SW 1271 (cell line): ENCODE measurements around the gene UNC93B1.
A peak's percentile ranks its signal among the peaks of the same experiment; 100 is the strongest.
"Not testable (repeated sequence)": the region's sequence is repeated elsewhere in the genome, so short reads cannot be mapped to it uniquely, and the experiment has no call there.

Source experiments
- DNase-seq, 2 experiments: peaks; one replicate each; lab custom pipeline; 2025; lab: John Stamatoyannopoulos, UW

Gene UNC93B1

GRCh38 chr11:67991347-67992121, 12.4 kb downstream of the UNC93B1 start:
- not testable (repeated sequence) for DNase-seq

GRCh38 chr11:67990546-67991346, 13.2 kb downstream of the UNC93B1 start:
- not testable (repeated sequence) for DNase-seq

GRCh38 chr11:67985302-67985701, 18.6 kb downstream of the UNC93B1 start:
- DNase-seq = not testable (repeated sequence)

GRCh38 chr11:67983951-67984350, 19.9 kb downstream of the UNC93B1 start:
- DNase-seq = no peak

GRCh38 chr11:67982255-67982857, 21.5 kb downstream of the UNC93B1 start:
- DNase-seq = not testable (repeated sequence)

- not testable (repeated sequence) for DNase-seq
These were observed 22.7 kb downstream of the UNC93B1 start for GRCh38 chr11:67981226-67981625.

- not testable (repeated sequence) for DNase-seq
These were observed 25.0 kb downstream of the UNC93B1 start for GRCh38 chr11:67978766-67979418.

GRCh38 chr11:67974746-67975145, 29.2 kb downstream of the UNC93B1 start:
- DNase-seq = not testable (repeated sequence)

- not testable (repeated sequence) for DNase-seq
These were observed 38.0 kb downstream of the UNC93B1 start for GRCh38 chr11:67965830-67966348.

- not testable (repeated sequence) for DNase-seq
These were observed 39.2 kb downstream of the UNC93B1 start for GRCh38 chr11:67964746-67965145.

- not testable (repeated sequence) for DNase-seq
These were observed 40.0 kb downstream of the UNC93B1 start for GRCh38 chr11:67963879-67964278.

- not testable (repeated sequence) for DNase-seq
These were observed 40.7 kb downstream of the UNC93B1 start for GRCh38 chr11:67963217-67963616.

- not testable (repeated sequence) for DNase-seq
These were observed 47.7 kb downstream of the UNC93B1 start for GRCh38 chr11:67956236-67956635.

- DNase-seq = peak in 1 of 2 experiments; percentile 48
These were observed 48.4 kb downstream of the UNC93B1 start for GRCh38 chr11:67955461-67956007.

- DNase-seq = not testable (repeated sequence)
These were observed 48.9 kb downstream of the UNC93B1 start for GRCh38 chr11:67954971-67955370.

- DNase-seq = not testable (repeated sequence)
These were observed 49.6 kb downstream of the UNC93B1 start for GRCh38 chr11:67954251-67954650.

- DNase-seq = not testable (repeated sequence)
These were observed 53.2 kb downstream of the UNC93B1 start for GRCh38 chr11:67950705-67951104.

GRCh38 chr11:67947785-67948184, 56.1 kb downstream of the UNC93B1 start:
- not testable (repeated sequence) for DNase-seq

GRCh38 chr11:67946403-67946802, 57.5 kb downstream of the UNC93B1 start:
- DNase-seq = not testable (repeated sequence)

GRCh38 chr11:67943406-67943805, 60.5 kb downstream of the UNC93B1 start:
- not testable (repeated sequence) for DNase-seq
